SK-N-MC (cell line): ENCODE data around the gene PCTP.

ENCODE experiments used
- EZH2 ChIP-seq: fragments of 200-600 bp; sonication (generic); IDR thresholded peaks from one replicate; pipeline ENCODE4 v1.6.1; 2017; ENCODE audit warnings: antibody characterized with exemption
- FOXP2 ChIP-seq: optimal IDR thresholded peaks from 2 replicates; pipeline ENCODE3; 2011; ENCODE audit warnings: mild to moderate bottlenecking, moderate library complexity; ENCODE audit not compliant: insufficient read depth; ENCODE audit errors: extremely low read length, control extremely low read depth
- POLR2AphosphoS5 ChIP-seq: IDR thresholded peaks from 2 replicates; pipeline ENCODE4 v1.6.1; 2012; ENCODE audit warnings: mild to moderate bottlenecking, low read depth, low read length, borderline replicate concordance

DNA sequence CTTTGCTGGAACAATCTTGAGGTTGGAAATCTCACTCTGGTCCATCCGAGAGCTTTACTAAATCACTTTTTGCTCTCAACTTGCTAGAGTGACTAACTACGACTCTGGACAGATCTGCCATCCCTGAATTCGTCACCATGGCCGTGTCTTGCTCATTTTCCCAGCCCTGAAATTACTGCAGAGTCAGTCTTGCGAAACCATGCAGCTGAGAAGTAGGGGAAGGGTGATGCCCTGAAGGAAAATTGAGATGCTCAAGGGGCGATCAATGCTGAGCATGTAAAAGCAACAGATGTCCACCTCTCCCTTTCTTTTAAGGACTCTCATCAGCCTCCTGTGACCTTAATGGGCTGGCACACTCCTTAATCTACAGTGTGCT, 18.8 kb downstream of the PCTP start:
- TF ChIP-seq POLR2AphosphoS5 (no peak), EZH2 (no peak), FOXP2 (no peak)
